ENCODE measurements around the gene ATP6V1C2. TPM values are rescaled to one million over a fixed set of nuclear protein-coding genes. Genes with fewer than 3 reads are reported as not detected.
A peak's percentile ranks its signal among the peaks of the same experiment; 100 is the strongest.
"Not testable (repeated sequence)": the region's sequence is repeated elsewhere in the genome, so short reads cannot be mapped to it uniquely, and the experiment has no call there.

The ATP6V1C2 gene
- total and polyA plus RNA-seq, 2 donors (not counting 1 experiment from before 2014, with no cell fraction given): under 0.01 TPM; not detected in 1

- Histone ChIP-seq H3K4me3 (replicated peaks in 1 of 4; ENCODE audit: control extremely low read depth in 1 of 4, insufficient read depth in 1 of 4, low read depth in 3 of 4, low read length in 4 of 4) (no peak overlapping the region), H3K4me2 (ENCODE audit: extremely low read depth, insufficient read depth, low read length) (no peak overlapping the region), H3K27me3 (ENCODE audit: control insufficient read depth, insufficient read depth, low read length) (peaks cover 21% of the 10 kb centered on the region), H3K9me3 (ENCODE audit: control insufficient read depth, insufficient read depth, low read depth, low read length) (no peaks in the 10 kb centered on the region), H3K9ac (ENCODE audit: insufficient read depth, low read length) (no peak overlapping the region), H3K79me2 (ENCODE audit: control insufficient read depth, insufficient read depth, low read length) (peaks cover 24% of the 10 kb centered on the region), H4K20me1 (ENCODE audit: control insufficient read depth, extremely low read depth, insufficient read depth, low read length) (no peaks in the 10 kb centered on the region), H3K27ac (ENCODE audit: insufficient read depth, low read length) (no peak overlapping the region), H3K36me3 (ENCODE audit: control insufficient read depth, insufficient read depth, low read length) (no peaks in the 10 kb centered on the region), H2AFZ (ENCODE audit: low read length) (no peak overlapping the region), H3K4me1 (ENCODE audit: control insufficient read depth, extremely low read depth, insufficient read depth, low read length) (peaks cover 3% of the 10 kb centered on the region)
- DNase-seq (ENCODE audit: low read depth in 2 of 2): no peak
- TF ChIP-seq, protein P1, sequence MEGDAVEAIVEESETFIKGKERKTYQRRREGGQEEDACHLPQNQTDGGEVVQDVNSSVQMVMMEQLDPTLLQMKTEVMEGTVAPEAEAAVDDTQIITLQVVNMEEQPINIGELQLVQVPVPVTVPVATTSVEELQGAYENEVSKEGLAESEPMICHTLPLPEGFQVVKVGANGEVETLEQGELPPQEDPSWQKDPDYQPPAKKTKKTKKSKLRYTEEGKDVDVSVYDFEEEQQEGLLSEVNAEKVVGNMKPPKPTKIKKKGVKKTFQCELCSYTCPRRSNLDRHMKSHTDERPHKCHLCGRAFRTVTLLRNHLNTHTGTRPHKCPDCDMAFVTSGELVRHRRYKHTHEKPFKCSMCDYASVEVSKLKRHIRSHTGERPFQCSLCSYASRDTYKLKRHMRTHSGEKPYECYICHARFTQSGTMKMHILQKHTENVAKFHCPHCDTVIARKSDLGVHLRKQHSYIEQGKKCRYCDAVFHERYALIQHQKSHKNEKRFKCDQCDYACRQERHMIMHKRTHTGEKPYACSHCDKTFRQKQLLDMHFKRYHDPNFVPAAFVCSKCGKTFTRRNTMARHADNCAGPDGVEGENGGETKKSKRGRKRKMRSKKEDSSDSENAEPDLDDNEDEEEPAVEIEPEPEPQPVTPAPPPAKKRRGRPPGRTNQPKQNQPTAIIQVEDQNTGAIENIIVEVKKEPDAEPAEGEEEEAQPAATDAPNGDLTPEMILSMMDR (conservative IDR thresholded peaks at IDR 0.05 in 1 of 2, IDR thresholded peaks at IDR 0.05 in 1 of 2; ENCODE audit: low read depth in 1 of 2, low read length in 2 of 2): peak in 1 of 2 donors; percentile 13
- TF ChIP-seq EZH2 (IDR thresholded peaks at IDR 0.05; ENCODE audit: low read length, missing control alignments): no peak
Measured at GRCh38 chr2:10814571-10815331, 93.3 kb downstream of the ATP6V1C2 start.

GRCh38 chr2:10817413-10817812 is 96.0 kb downstream of the ATP6V1C2 start:
- no peaks in the 10 kb centered on the region for H3K4me1 ChIP-seq (ENCODE audit: control insufficient read depth, extremely low read depth, insufficient read depth, low read length)

DNA sequence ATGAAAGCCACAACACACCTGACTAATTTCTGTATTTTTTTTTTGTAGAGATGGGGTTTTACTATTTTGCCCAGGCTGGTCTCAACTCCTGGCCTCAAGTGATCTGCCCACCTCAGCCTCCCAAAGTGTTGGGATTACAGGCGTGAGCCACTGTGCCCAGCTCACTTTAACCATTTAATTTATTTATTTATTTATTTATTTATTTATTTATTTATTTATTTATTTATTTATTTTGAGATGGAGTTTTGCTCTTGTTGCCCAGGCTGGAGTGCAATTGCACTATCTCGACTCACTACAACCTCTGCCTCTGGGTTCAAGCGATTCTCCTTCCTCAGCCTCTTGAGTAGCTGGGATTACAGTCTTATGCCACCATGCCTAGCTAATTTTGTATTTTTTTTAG is 96.9 kb downstream of the ATP6V1C2 start:
- not testable (repeated sequence) for H3K79me2 ChIP-seq (ENCODE audit: control insufficient read depth, insufficient read depth, low read length); DNase-seq (ENCODE audit: low read depth in 2 of 2); H2AFZ ChIP-seq (ENCODE audit: low read length); H3K4me1 ChIP-seq (ENCODE audit: control insufficient read depth, extremely low read depth, insufficient read depth, low read length); H3K9ac ChIP-seq (ENCODE audit: insufficient read depth, low read length); H3K27ac ChIP-seq (ENCODE audit: insufficient read depth, low read length); H3K4me2 ChIP-seq (ENCODE audit: extremely low read depth, insufficient read depth, low read length); H4K20me1 ChIP-seq (ENCODE audit: control insufficient read depth, extremely low read depth, insufficient read depth, low read length); H3K36me3 ChIP-seq (ENCODE audit: control insufficient read depth, insufficient read depth, low read length); H3K4me3 ChIP-seq (replicated peaks in 1 of 4; ENCODE audit: control extremely low read depth in 1 of 4, insufficient read depth in 1 of 4, low read depth in 3 of 4, low read length in 4 of 4); H3K9me3 ChIP-seq (ENCODE audit: control insufficient read depth, insufficient read depth, low read depth, low read length)
- peaks cover 29% of the 10 kb centered on the region for H3K27me3 ChIP-seq (ENCODE audit: control insufficient read depth, insufficient read depth, low read length)

More at GRCh38 chr2:10817413-10817812, 96.0 kb downstream of the ATP6V1C2 start:
- Histone ChIP-seq H3K36me3 (ENCODE audit: control insufficient read depth, insufficient read depth, low read length) (no peaks in the 10 kb centered on the region), H3K79me2 (ENCODE audit: control insufficient read depth, insufficient read depth, low read length) (no peaks in the 10 kb centered on the region), H3K9me3 (ENCODE audit: control insufficient read depth, insufficient read depth, low read depth, low read length) (no peaks in the 10 kb centered on the region), H4K20me1 (ENCODE audit: control insufficient read depth, extremely low read depth, insufficient read depth, low read length) (no peaks in the 10 kb centered on the region), H3K27me3 (ENCODE audit: control insufficient read depth, insufficient read depth, low read length) (peaks cover 29% of the 10 kb centered on the region), H3K4me3 (replicated peaks in 1 of 4; ENCODE audit: control extremely low read depth in 1 of 4, insufficient read depth in 1 of 4, low read depth in 3 of 4, low read length in 4 of 4) (no peak overlapping the region), H3K4me2 (ENCODE audit: extremely low read depth, insufficient read depth, low read length) (no peak overlapping the region), H2AFZ (ENCODE audit: low read length) (no peak overlapping the region), H3K27ac (ENCODE audit: insufficient read depth, low read length) (no peak overlapping the region), H3K9ac (ENCODE audit: insufficient read depth, low read length) (no peak overlapping the region)
- no peak for DNase-seq (ENCODE audit: low read depth in 2 of 2)
- TF ChIP-seq, protein P1 (conservative IDR thresholded peaks at IDR 0.05 in 1 of 2, IDR thresholded peaks at IDR 0.05 in 1 of 2; ENCODE audit: low read depth in 1 of 2, low read length in 2 of 2): peak; percentile 17 to 41
- TF ChIP-seq EZH2 (IDR thresholded peaks at IDR 0.05; ENCODE audit: low read length, missing control alignments): no peak
